Left renal cortex interstitium (tissue), 4 donors: ENCODE results near the gene ITGB6. TPM values are rescaled to one million over a fixed set of nuclear protein-coding genes. Genes with fewer than 3 reads are reported as not detected.

ENCODE experiments used
- DNase-seq, 4 donors: peaks; one replicate each; pipeline ENCODE4 v3.0.0-alpha.2; 2013; ENCODE audit warnings: low read depth in 4 of 4, low spot score in 2 of 4, missing footprints in 1 of 4
- polyA plus RNA-seq, 4 donors: library from polyadenylated mRNA; unstranded; fragments of 120-200 nt; gene quantifications; one replicate each; pipeline ENCODE4 v1.2.1, GENCODE V29; 2013; ENCODE audit not compliant: insufficient read length in 4 of 4

The ITGB6 gene
- polyA plus RNA-seq, 4 donors, result 11.7 to 20.6 (median 16.2) TPM

- no peak for DNase-seq
Measured at GRCh38 chr2:160061533-160061932, 138.5 kb downstream of the ITGB6 start.

- no peak for DNase-seq
Measured at GRCh38 chr2:160060297-160060696, 139.8 kb downstream of the ITGB6 start.

- no peak for DNase-seq
Measured at GRCh38 chr2:160057356-160057755, 142.7 kb downstream of the ITGB6 start.

GRCh38 chr2:160055726-160056108, 144.4 kb downstream of the ITGB6 start:
- no peak for DNase-seq

- DNase-seq, result peak in 1 of 4 donors; percentile 47
Measured at GRCh38 chr2:160054984-160055725, 144.9 kb downstream of the ITGB6 start.

GRCh38 chr2:160053946-160054345, 146.1 kb downstream of the ITGB6 start:
- DNase-seq, result no peak

- DNase-seq, result no peak
Measured at GRCh38 chr2:160052531-160052930, 147.5 kb downstream of the ITGB6 start.

GRCh38 chr2:160051371-160051800, 148.7 kb downstream of the ITGB6 start:
- no peak for DNase-seq

GRCh38 chr2:160050147-160050546, 149.9 kb downstream of the ITGB6 start:
- DNase-seq, result no peak

Other genes with a start within 250 kb of the ITGB6 start
- gene PLA2R1, start 137.7 kb downstream of the ITGB6 start, polyA plus RNA-seq, result 100 to 1,000 TPM in 1 of 4 donors, 10 to 100 TPM in 3; 72.6 to 126 (median 89.2) TPM